Hematopoietic multipotent progenitor cell treated with erythropoietin and hydrocortisone succinate and interleukin-3 and kit ligand, for 17 days (in vitro differentiated cells): ENCODE results near the gene CTDP1.

ENCODE experiments used
- DNase-seq: peaks from one replicate; pipeline ENCODE4 v3.0.0-alpha.2; 2015; ENCODE audit warnings: low spot score

Gene CTDP1

DNA sequence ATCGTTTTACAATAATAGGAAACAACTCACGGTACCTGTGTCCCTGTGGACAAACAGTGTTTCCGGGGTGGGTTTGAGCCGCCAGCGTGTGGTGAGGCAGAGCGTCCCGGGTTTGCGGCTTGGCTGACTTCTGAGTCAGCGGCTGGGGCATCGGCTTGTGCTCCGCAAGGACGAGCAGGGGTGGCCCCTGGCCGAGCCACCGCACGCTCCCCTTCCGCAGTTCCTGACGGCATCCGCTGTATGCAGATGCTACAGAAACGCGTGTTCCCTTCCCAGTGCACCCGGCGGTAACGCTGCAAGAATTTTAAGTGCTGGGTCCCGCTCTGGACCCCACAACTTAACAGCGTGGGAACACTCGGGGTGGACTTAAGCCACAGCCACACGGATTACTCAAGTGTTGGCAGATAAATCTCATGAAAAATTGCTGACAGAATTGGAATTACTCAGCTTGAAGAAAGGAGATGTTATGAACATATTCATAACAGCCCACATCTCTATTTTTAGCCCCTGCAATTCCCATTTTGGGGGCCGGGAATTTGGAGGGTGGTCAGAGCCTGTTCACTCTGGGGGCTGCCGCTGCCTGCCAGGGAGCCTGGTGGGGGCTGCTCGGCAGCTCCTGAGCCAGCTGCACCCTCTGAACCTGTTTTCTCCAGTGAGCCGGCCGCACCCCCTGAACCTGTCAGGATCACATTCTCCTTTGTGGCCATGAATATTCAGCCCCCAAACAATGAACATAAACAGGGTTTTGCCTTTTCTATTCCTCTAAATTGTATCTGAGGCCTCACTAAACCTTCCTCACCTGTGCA is 105.6 kb downstream of the CTDP1 start:
- DNase-seq = no peak

DNA sequence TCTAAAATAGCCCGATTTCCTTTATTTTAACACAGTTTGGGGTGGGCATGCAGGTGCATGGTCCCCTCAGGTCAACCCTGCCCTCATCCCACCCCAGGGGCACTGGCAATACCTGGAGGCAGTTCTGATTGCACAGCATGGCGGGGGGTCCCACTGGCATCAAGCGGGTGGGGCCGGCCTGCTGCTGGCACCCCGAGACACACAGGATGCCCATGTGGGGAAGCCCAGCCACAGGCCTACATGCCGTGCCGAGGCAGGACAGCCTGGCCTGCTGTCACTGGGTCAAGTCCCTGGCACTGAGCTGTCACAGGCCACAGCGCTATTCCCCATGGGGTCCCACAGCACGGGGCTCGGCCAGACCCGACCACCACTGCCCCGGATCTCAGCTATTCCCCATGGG is 106.2 kb downstream of the CTDP1 start:
- DNase-seq = no peak

DNA sequence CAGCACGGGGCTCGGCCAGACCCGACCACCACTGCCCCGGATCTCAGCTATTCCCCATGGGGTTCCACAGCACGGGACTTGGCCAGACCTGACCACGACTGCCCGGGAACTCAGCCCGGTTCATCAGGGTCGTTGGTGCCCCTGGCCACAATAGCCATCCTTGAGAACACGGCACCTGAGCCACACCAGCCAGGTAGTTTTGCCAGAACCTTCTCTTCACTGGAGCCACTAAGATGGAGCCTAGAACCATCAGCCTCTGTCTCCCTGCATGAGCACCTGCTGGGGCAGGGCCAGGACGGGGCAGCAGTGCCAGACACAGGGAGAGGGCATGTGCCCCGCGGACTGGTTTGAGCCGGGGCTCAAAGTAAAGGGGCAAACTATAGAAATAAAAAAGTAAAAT is 106.7 kb downstream of the CTDP1 start:
- no peak for DNase-seq

DNA sequence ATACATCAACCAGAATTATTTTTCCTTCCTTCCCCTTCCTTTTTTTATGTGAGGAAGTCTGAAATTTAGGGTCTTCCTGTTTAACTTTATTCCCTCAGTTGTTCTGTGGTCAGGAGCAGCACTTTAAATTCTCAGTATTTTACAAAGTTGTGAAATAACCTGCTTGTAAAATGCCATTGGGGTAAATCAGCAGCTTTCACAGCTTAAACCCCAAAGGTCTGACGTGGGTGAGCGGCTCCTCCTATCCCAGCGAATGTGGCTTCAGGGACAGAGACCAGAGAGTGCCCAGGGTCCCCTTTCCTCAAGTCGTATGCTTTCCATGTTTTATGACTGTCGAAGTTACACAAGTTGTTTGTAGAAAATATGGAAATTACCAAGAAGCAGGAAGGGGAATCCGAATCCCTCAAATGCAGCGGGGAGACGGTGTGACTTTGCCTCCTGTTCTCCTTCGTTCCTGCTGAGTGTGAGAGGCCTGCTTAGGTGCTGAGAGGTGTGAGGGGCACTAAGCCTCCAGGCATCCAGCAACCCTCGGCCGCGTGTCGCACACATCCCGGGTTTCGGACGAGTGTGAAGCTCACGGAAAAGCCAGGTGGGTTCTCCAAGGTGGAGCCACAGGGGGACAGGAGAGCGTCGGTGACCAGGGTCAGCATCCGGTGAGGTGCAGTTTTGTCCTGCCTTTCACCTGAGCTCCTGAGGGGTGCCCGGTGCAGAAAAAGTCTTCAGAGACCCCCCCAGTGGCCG is 107.4 kb downstream of the CTDP1 start:
- DNase-seq = no peak

DNA sequence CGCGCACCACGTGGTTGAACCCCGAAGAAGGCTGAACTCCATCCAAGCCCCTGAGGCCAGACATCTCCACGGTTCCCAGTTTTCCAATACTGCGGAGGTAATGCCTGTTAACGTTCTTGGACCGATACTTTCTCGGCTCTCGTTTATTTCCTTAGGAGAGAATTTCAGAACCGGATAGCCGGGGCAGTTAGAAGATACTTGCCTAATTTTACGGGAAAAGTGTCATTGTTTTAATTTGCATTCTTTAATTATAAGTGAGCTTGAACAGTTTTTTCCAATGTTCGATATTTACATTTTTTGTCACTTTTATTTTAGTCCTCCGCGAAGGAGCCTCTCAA is 107.9 kb downstream of the CTDP1 start:
- DNase-seq = no peak

DNA sequence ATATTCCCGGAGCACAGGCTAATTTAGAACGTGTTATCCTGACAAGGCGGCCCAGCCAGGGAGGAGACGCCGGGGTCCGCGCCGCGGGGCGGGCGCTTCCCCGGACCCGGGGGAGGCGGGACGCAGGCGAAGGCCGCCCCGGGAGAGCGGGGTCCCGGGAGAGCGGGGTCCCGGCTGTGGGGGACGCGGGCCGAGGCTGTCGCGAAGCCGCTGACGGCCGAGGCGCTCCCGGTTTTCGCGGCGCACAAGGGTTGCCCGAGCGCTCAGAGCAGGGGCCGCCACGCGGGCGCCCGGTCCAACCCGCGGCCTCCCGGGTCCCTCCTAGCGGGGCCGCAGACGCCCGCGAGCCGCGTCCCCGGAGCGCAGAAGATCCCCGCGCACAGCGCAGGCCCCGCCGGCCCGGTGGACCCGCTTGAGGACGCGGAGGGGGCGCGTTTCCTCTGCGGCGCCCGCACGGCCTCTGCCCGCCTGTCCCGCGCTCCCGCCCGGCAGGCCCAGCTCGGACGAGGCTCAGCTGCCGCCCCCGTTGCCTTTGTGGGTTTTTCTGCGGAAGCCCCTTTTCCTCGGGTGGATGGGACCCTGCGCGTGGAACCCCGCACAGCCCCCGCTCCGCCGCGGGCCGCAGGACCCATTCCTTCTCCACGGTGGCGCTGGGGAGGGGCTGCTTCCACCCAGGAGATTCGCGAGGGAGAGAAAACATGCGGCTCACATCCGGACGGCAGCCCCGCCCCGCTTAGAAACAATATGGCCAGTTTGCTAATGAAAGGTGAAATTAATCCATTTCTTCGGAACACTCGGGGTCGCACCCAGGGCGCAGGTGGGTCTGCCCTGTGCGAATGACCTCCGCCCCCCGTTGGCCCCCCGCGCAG is 108.5 kb downstream of the CTDP1 start:
- DNase-seq = no peak

DNA sequence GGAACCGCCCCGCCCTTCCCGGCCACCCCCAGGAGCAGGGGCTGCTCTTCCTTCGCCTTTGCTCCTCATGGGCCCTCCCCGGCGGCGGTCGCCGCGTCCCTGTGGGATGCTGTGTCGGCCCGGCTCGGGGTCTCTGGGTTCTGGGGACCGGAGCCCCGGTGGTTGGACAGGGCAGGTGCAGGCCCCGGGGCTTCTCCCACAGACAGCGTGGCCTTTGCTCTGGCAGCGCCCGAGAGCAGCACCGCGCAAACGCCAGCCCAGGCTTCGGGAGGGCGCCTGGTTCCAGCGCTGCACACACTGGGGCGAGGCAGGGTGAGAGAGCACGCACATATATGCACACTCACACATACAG is 109.1 kb downstream of the CTDP1 start:
- no peak for DNase-seq

DNA sequence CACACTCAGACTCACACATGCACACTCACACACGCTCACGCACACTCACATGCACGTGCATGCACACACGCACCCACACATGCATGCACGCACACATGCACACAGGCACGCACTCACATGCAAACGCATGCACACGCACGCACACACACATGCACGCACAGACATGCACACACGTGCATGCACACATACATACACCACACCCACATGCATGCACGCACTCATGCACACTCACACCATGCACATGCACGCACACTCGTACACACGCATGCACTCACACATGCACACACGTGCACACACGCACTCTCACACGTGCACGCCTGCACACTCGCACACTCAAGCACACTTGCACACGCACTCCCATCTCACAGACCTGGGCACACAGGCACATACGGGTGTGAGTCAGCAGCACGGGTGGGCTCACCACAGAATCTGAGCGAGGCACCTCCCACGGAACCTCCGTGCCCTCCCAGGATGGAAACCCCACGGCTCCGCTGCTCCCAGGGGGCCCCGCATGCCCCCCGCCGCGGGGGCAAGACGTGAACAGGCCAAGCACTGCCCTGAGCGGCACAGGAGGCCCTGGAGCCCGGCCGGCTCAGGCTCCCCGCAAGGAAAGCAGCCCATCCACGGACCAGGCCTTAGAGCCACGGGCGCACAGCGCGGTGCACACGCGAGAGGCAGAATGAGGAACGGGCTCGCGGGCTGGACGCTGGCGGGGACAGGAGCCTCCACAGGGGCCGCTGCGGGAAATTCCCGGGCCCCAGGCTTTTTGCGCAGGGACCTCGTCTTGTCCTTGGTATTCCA is 109.7 kb downstream of the CTDP1 start:
- DNase-seq = no peak

DNA sequence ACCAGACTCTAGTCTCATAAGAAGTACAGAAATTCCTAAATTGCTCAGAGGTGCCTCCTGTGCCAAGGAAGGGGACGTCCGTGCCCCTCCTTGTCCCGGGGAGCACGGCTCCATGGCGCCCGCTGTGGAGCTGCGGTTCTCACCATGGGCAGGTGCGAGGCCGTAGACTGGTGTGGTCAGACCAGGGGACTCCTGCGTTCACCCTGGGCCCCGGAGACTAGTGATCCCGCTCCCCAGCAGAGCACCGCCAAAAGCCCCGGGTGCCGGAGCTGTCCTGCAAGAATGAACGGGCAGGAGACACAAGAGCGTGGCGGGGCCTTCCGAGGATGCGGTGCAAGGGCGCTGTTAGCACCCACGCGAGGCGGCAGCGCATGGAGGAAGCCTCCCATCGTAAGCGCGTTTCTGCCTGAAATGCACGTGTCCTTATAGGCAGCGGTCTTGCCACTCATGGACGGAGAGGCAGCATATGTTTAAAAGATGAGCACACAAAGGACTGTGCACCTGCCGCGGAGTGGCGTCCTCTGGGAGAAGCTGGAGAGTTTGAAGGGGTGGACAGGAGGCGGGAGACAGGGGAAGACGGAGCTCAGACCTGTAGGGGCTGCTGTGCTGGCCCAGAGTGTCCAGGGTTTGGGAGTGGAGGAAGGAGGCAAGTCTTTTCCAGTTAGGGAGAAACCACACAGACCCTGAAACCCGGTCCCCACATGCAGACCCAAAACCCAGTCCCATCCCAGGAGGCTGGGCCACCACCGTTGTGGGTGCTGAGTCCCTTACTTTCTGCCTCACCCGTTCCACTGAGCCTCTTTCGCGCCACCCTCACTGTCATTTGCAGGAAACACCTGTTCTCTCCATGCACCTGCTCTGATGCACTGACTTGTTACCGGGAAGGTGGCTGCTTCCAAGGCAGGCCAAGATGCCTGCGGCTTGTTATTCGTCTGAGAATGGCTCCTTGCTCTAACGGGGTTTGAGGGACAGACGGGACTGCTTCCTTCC is 110.6 kb downstream of the CTDP1 start:
- DNase-seq = no peak

DNA sequence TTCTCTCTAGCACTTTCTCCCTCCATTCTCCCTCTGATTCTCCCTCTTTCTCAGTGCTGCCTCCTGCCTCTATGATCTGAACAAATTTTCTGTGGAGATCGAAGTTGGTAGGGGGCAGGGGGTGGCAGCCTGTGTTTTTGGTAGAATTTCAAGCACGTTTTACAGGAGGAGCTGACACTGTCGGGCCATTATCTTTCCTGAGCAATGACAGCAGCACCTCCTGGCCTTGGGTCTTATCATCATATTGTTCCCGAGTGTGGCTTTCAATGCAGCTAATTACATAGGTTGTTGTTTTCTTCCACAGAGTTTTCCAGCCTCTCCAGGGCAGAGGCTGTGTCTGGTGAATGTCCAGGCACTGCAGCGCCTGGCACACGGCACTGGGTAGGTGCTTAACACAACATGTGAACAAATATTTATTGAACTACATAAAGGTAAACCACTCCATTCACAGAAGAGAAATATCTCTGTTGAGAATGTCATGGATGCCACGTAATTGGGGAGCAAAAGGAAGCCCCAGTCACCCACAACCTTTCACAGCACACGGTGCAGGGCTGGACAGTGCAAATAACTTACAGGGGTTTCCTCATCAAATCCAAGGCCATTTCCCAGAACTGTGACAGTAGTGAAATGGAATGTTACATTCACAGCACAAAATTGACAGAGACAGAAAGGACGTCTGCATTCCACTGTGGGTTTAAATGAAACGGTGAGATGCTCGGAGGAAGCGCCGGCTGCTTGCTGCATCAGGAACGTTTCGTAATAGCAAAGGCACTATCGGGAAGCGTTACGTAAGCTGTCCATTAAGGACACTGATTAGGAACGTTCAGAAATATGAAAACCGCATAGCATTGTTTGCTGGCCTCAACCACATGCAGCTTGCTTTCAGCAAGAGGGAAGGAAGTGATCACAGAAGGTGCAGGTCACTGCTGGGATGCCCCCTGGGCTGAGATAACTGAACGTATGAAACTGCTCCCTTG is 111.7 kb downstream of the CTDP1 start:
- no peak for DNase-seq

DNA sequence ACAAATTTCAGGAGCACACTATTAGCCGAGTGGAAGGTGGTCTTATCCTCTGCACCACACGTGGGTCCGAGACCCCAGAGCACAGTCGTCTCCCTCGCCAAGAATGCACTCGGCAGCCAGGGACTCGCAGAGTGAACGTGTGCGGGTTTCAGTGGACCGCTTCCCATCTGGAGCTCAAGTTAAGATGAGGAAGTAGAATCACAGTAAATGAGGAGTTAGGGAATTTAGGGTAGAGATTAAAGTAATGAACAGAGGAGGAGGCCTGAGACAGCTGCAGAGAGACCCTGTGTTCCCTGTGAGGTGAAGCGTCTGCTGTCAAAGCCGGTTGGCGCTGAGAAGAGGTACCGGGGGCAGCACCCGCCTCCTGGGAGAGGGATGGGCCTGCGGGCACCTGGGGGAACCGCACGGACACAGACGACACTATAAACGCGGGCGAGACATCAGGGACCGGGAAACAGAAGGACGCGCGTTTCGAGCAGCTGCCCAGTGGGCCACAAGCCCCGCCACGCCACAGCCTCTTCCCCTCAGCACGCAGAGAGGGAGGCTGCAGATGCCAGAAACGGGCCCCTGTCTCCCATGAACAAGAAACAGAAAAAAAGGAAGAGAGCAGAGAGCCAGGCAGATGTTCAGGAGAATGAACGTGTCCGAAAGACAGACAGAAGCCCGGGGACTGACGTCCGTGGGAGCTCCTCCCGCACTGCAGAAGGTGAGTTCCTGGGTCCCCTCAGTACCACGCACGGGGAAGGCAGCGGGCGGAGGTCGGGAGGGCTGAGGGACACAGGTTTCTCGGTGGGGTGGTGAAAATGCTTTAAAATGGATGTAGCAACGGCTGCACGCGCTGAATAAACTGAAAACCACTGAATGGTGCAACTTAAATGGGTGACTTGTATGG is 112.7 kb downstream of the CTDP1 start:
- no peak for DNase-seq

DNA sequence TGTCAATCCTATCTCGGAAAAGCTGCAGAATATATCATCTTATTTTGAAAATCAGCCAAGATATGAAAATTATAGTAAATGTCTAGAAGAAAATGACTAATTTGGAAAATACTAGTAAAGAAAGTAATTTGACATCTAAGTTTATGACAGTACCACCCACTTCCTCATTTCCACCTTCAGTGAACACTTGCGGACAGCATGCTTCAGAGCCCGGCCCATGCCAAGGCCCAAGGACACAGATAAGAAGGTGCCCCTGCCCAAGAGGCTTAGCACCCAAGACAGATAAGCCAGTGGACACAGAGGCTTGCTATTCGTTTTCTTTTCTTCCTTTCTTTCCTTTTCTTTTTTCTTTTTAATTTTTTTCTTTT is 113.4 kb downstream of the CTDP1 start:
- DNase-seq = no peak

DNA sequence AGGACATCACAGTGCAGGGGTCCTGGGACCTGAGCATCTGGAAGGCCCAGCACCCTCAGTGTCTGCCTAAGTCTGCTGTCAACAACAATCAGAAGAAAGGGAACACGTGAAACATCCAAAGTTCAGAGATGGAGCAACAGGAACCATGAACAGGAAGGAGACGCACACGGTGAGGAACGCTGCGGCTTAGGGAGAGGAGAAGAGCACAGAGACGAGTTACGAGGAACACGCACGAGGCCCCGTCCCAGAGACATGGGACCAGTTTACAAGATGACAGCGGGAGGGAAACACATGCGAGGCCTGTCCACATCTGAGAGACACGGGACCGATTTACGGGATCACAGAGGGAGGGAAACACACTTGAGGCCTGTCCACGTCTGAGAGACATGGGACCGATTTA is 115.2 kb downstream of the CTDP1 start:
- no peak for DNase-seq

DNA sequence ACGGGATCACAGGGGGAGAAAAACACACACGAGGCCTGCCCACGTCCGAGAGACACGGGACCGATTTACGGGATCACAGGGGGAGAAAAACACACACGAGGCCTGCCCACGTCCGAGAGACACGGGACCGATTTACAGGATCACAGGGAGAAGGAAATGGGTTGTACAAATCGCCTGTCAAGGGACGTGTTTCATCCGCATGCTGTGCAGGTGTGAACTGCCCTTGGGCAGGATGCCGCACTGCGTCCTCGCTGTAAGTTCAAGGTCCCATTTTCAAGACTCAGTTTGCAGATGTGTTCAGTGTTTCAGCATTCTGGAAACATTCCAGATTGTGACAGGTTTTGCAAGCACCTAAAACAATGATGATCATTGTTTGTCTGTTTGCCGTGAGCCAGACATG is 115.8 kb downstream of the CTDP1 start:
- no peak for DNase-seq

DNA sequence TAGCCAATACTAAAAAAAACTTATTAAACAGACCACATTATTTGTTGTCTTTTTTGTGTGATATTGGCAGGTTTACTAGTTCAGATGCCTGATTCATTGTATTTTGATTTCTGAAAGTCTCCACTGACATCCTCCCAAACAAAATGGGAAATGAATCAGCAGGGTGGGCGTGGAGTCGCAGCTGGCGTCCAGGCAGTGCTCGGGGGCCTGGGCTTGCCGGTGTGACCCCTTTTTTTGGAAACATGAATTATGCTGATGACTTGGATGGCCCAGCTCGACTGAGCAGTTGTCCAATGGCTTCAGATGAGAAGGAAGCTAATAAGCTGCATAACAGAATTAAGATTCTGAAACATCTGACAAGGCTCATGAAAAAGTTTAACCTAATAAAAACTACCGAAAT is 116.4 kb downstream of the CTDP1 start:
- DNase-seq = no peak

DNA sequence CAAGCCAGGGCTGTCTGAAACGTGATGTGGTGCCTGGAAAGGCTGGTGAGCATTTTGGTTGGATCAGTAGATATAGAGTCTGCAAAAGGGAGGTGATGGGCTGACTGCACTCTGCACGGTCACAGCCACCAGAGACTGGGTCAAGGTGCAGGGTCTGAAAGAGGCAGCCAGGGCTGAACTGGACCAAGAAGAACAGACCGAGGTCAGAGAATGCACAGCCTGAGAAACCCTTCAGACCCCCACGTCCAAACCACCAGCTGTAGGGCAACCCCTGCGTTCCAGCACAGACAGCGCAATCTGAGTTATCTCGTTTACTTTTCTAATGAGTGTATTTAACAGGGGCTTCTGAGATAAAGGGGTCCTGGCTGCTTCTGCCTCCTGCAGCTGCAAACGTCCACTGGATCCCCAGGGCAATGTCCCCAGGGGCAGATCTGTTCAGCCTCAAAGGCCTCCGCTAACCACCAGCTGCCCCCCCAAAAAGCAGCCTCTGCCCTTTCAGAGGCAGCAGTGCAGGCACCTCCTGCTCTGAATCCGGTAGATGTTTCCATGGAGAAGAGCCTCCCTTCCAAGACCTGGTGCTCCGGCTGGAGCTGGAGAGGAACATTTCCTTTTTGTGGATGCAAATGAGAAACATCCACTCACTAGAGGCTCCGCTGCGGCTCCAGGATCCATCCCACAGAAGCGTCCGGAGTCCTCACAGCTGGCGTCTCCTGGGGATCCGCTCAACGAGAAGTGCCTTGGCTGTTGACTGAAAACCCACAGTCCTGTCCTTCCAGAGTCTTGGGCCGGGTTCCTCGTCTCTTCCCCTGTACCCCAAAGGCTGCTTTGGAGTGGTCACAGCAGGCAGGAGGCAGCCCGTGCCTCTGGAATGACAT is 117.2 kb downstream of the CTDP1 start:
- no peak for DNase-seq

DNA sequence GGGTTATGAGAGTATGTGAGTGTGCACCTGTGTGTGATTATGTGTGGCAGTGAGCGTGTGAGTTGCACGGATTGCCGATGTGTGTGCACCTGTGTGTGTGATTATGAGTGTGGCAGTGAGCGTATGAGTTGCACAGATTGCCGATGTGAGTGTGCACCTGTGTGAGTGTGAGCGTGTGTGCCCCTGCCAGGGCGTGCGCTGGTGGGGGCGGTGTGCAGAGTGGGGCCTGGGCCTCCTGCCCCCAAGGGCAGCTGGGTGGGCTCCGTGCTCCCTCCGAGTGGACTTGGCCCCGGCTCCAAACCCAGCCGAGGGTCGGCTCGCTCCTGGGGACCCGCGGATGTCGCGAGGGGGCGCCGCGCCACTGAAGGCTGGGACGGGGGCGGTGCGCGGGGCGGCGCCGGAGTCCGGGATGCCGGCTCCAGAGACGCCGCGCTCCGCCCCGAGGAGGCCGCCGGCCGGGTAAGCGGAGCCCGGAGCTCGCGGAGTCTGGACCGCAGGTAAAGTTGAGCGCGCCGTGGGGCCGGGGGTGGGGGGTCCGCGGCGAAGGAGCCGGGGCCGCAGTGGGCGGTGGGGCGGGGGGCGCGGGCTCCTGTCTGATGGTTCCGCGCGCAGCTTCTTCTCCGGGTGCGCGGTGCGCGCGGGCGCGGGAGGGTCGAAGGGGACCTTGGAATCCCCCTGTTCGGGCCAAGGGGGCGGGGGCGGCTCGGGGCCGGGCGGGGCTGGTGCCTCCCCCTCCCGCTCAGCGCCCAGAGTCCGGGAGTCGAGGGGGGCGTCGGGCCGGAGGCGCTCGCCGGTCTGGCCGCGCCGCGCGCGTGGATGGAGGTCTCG is 118.1 kb downstream of the CTDP1 start, which contains the start of gene KCNG2:
Gene KCNG2 (plus strand): TSS at position 421 of the 828 bp plus-strand sequence. CDS start 65,730 bp downstream, outside the sequence.
- DNase-seq = no peak
